Left lung (tissue), 10 donors: ENCODE data around the gene BPIFB2. TPM values are rescaled to one million over a fixed set of nuclear protein-coding genes. Genes with fewer than 3 reads are reported as not detected.

Experiments
- ATAC-seq: fragments of 200-7000 bp; cut with Tn5 transposase; one replicate; pipeline ENCODE4 v1.9.1; 2020; ENCODE audit warnings: moderate library complexity
- DNase-seq, 4 donors: peaks; one replicate each; pipeline ENCODE4 v3.0.0-alpha.2; 2013 to 2020
- H3K27ac ChIP-seq, 2 donors: fragments of 200-600 bp; sonication (generic) in 1 of 2; one replicate each; pipeline versions ENCODE4 v1.5.0 to v1.8.0; 2020 to 2021
- H3K27me3 ChIP-seq, 2 donors: fragments of 200-600 bp; sonication (generic) in 1 of 2; one replicate each; pipeline versions ENCODE4 v1.5.0 to v1.8.0; 2020 to 2021
- H3K36me3 ChIP-seq, 2 donors: fragments of 200-600 bp; sonication (generic) in 1 of 2; one replicate each; pipeline versions ENCODE4 v1.5.0 to v1.8.0; 2020 to 2021
- H3K4me1 ChIP-seq, 2 donors: fragments of 200-600 bp; one replicate each; pipeline ENCODE4 v1.8.0; 2021
- H3K4me3 ChIP-seq, 2 donors: fragments of 200-600 bp; sonication (generic) in 1 of 2; one replicate each; pipeline versions ENCODE4 v1.5.0 to v1.8.0; 2020 to 2021; ENCODE audit warnings: mild to moderate bottlenecking in 1 of 2
- H3K9me3 ChIP-seq, 2 donors: fragments of 200-600 bp; sonication (generic) in 1 of 2; one replicate each; pipeline versions ENCODE4 v1.5.0 to v1.8.0; 2020 to 2021
- intact Hi-C, 2 donors: fragments of 100-400 bp; cut with DNase I; formaldehyde crosslinking; loops; one replicate each; pipeline versions ENCODE4 v1.11.2 to v1.14.2; 2022
- polyA plus RNA-seq, 6 donors: library from polyadenylated mRNA; unstranded; fragments of 120-200 nt; gene quantifications; one replicate each; pipeline ENCODE4 v1.2.1, GENCODE V29; 2013; ENCODE audit not compliant: insufficient read length in 6 of 6
- total RNA-seq, 2 donors: library from RNA; stranded (reverse); fragmentation: NEBNext Ultra II Directional; extraction: Animal tissue kit (Norgen Biotek cat#: 25700); gene quantifications; one replicate each; pipeline ENCODE4 v1.2.1, GENCODE V29; 2021
- TF ChIP-seq, protein P1 (sequence below), 2 donors: fragments of 200-600 bp; sonication (generic) in 1 of 2; IDR thresholded peaks; one replicate each; pipeline versions ENCODE4 v1.5.0 to v1.8.0; 2021; ENCODE audit warnings: antibody characterized with exemption in 2 of 2
- donor health status: DM: no; HTN: yes; CAD: no.
- donor health status: DM: no; HTN: no; CAD: no.

The BPIFB2 gene
- total and polyA plus RNA-seq, 8 donors, result 0.65 TPM; not detected in 7

- H3K9me3 ChIP-seq, result no peaks in the 10 kb centered on the region
- intact Hi-C loops, result no loop called here
- H3K27me3 ChIP-seq, result peaks cover 0 to 31% of the 10 kb centered on the region in 2 donors
- no peak for ATAC-seq
- DNase-seq, result no peak
- no peaks in the 10 kb centered on the region for H3K36me3 ChIP-seq
- H3K27ac ChIP-seq, result no peak overlapping the region
- TF ChIP-seq, protein P1, sequence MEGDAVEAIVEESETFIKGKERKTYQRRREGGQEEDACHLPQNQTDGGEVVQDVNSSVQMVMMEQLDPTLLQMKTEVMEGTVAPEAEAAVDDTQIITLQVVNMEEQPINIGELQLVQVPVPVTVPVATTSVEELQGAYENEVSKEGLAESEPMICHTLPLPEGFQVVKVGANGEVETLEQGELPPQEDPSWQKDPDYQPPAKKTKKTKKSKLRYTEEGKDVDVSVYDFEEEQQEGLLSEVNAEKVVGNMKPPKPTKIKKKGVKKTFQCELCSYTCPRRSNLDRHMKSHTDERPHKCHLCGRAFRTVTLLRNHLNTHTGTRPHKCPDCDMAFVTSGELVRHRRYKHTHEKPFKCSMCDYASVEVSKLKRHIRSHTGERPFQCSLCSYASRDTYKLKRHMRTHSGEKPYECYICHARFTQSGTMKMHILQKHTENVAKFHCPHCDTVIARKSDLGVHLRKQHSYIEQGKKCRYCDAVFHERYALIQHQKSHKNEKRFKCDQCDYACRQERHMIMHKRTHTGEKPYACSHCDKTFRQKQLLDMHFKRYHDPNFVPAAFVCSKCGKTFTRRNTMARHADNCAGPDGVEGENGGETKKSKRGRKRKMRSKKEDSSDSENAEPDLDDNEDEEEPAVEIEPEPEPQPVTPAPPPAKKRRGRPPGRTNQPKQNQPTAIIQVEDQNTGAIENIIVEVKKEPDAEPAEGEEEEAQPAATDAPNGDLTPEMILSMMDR (IDR thresholded peaks at IDR 0.05), result no peak
- H3K4me1 ChIP-seq, result no peaks in the 10 kb centered on the region
- no peak overlapping the region for H3K4me3 ChIP-seq
These were observed 10.8 kb downstream of the BPIFB2 start for GRCh38 chr20:33018169-33018931.

DNA sequence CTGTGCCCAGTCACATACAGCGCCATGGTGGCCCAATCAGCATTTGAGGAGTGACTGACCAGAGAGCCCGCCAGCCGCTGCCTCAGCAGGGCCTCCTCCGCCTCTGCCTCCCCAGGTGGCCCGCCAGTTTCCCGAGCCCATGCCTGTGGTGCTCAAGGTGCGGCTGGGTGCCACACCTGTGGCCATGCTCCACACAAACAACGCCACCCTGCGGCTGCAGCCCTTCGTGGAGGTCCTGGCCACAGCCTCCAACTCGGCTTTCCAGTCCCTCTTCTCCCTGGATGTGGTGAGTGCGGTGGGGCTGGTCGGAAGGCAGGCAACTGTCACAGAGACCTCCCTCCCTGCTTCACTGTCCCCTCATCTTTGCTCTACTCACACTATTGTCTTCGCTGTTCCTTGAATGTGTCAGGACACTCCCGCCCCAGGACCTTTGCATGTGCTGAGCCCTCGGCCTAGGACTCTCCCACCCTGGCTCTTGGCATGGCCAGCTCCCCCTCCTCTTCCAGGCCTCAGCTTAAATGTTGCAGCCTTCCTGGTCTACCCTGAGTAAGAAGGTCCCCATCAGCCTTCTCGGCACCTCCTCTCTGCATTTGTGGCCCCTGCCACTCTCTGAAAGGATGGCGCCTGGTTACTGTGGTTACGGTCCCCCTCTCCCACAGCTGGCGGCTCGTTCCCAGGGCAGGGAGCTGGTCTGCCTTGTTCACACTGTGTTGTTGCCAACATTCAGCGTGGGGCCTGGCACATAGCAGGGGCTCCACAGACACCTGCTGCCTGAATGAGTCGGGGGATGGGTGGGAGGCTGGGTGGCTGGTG is 12.2 kb downstream of the BPIFB2 start:
- Histone ChIP-seq H3K4me1 (no peaks in the 10 kb centered on the region), H3K36me3 (no peaks in the 10 kb centered on the region), H3K4me3 (no peak overlapping the region), H3K9me3 (no peaks in the 10 kb centered on the region), H3K27me3 (peaks cover 0 to 18% of the 10 kb centered on the region in 2 donors), H3K27ac (no peak overlapping the region)
- no peak for DNase-seq
- no peak for ATAC-seq
- TF ChIP-seq, protein P1 (IDR thresholded peaks at IDR 0.05), result no peak
- intact Hi-C loops, result no loop called here

DNA sequence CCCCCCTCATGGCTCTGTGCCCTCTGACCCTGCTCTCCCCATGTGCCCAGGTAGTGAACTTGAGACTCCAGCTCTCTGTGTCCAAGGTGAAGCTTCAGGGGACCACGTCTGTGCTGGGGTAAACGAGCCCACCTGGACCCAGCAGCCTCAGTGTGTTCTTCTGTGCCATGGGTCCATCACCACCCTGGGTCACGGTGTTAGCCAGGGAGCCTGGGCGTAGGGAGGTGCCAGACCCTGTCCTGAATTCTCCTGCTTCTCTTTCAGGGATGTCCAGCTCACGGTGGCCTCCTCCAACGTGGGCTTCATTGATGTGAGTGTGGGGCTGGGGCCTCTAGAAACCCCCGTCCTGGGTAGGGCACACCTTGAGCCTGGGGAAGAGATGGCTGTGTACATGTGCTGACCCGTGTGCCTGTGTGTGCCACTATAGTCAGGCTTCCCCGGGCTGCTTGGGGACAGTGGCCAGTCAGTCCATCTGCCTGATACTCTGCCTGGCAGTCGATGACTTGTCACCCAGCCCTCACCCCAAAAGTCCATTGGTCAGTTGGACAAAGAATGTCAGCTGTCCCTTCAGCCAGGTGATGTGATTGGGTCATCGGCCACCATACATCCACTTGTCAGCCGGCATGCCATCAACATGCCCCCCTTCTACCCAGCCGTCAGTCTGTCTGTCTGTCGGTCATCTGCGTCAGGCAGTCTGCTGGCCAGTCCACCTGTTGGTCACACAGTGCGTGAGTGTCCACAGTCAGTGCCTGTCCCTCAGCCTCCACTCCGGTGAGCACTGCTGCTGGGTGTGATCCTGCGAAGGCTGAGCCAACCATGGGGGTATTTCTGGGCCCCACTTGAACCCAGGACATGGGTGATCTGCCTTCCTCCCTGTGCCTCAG is 13.0 kb downstream of the BPIFB2 start:
- Histone ChIP-seq H3K27me3 (peaks cover 0 to 12% of the 10 kb centered on the region in 2 donors), H3K4me1 (no peaks in the 10 kb centered on the region), H3K27ac (no peak overlapping the region), H3K9me3 (no peaks in the 10 kb centered on the region), H3K4me3 (no peak overlapping the region), H3K36me3 (no peaks in the 10 kb centered on the region)
- DNase-seq, result no peak
- TF ChIP-seq, protein P1 (IDR thresholded peaks at IDR 0.05), result no peak
- intact Hi-C loops, result no loop called here
- no peak for ATAC-seq

DNA sequence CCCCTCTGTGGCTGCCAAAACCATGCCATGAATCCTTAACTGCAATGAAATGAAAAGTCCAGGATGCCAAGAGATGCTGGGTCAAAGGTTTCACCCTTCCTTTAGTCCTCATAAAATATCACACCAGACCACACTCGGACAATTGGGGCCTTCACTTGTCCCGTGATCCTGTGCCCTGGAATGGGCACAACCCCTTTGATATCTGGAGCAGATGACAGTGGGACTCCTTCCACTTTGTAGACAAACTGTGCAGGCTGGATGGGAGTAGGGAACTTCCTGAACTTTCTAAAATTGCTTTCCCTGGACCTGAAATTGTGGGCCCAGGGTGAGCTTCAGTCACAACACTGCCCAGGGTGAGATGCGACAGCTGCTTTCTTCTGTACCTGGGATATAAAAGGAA is 14.4 kb downstream of the BPIFB2 start:
- DNase-seq (no peak), ATAC-seq (no peak)
- no peaks in the 10 kb centered on the region for H3K36me3 ChIP-seq

More for the DNA sequence above, 14.4 kb downstream of the BPIFB2 start:
- Histone ChIP-seq H3K4me1 (no peaks in the 10 kb centered on the region), H3K27me3 (no peaks in the 10 kb centered on the region), H3K4me3 (no peak overlapping the region), H3K9me3 (no peaks in the 10 kb centered on the region), H3K27ac (no peak overlapping the region)
- intact Hi-C loops, result no loop called here
- TF ChIP-seq, protein P1 (IDR thresholded peaks at IDR 0.05), result no peak
